ENCODE measurements around the gene NTM.

GRCh38 chr11:132361011-132361550 is 990.7 kb downstream of the NTM start:
- TF ChIP-seq CTCF (IDR thresholded peaks at IDR 0.05) = no peak
- TF ChIP-seq POLR2AphosphoS5 (IDR thresholded peaks at IDR 0.05) = no peak
- TF ChIP-seq POLR2A (IDR thresholded peaks at IDR 0.05) = no peak
- no peak for TF ChIP-seq EP300 (IDR thresholded peaks at IDR 0.05)
